IMR-90 (cell line): Measurements from ENCODE around the gene CLCA2. TPM values are rescaled to one million over a fixed set of nuclear protein-coding genes. Genes with fewer than 3 reads are reported as not detected.

Source experiments
- ATAC-seq: fragments of 200-7000 bp; cut with Tn5 transposase; 2 replicates; pipeline ENCODE4 v1.9.1; 2020; ENCODE audit warnings: low read depth, mild to moderate bottlenecking, moderate library complexity
- BruUV-seq: library from RNA; stranded (reverse); fragments of 400-500 nt; replicated peaks from 2 replicates; lab custom pipeline; 2021; lab: Mats Ljungman, UMichigan
- CTCF ChIA-PET: fragments of 300-600 bp; formaldehyde crosslinking; extraction: SDS; loops from one replicate; lab custom pipeline; 2021; ENCODE audit warnings: antibody characterized with exemption; lab: Yijun Ruan, JAX
- POLR2A ChIA-PET: fragments of 300-600 bp; sonication (Branson Sonifier 250); formaldehyde crosslinking; loops from one replicate; lab custom pipeline; 2022; ENCODE audit warnings: antibody characterized with exemption; ENCODE audit not compliant: unreplicated experiment; lab: Charles Lee
- DNase-seq: peaks from one replicate; pipeline ENCODE4 v3.0.0; 2013
- H2AFZ ChIP-seq: replicated peaks from 2 replicates; pipeline ENCODE3; 2013; ENCODE audit warnings: low read length, mild to moderate bottlenecking; ENCODE audit not compliant: poor library complexity
- H2AK5ac ChIP-seq: 2 replicates; pipeline ENCODE4 v1.6.1; 2013; ENCODE audit warnings: low read depth, low read length, inconsistent platforms
- H2AK9ac ChIP-seq: replicated peaks from 2 replicates; pipeline ENCODE3; 2013; ENCODE audit warnings: mild to moderate bottlenecking, low read depth, low read length, moderate library complexity; ENCODE audit not compliant: poor library complexity
- H2BK120ac ChIP-seq: 2 replicates; pipeline ENCODE4 v1.6.1; 2013; ENCODE audit warnings: low read depth, low read length, inconsistent platforms
- H2BK15ac ChIP-seq: 3 replicates; pipeline ENCODE4 v1.6.1; 2013; ENCODE audit warnings: low read depth, low read length, inconsistent platforms
- H2BK20ac ChIP-seq: 2 replicates; pipeline ENCODE4 v1.6.1; 2013; ENCODE audit warnings: low read depth, mild to moderate bottlenecking, inconsistent platforms, low read length, moderate library complexity
- H2BK5ac ChIP-seq: 2 replicates; pipeline ENCODE4 v1.6.1; 2013; ENCODE audit warnings: mild to moderate bottlenecking, low read depth, low read length, inconsistent platforms; ENCODE audit not compliant: poor library complexity, severe bottlenecking
- H3K14ac ChIP-seq: replicated peaks from 2 replicates; pipeline ENCODE4 v1.6.1; 2013; ENCODE audit warnings: low read depth, low read length, inconsistent platforms
- H3K18ac ChIP-seq: 2 replicates; pipeline ENCODE4 v1.6.1; 2013; ENCODE audit warnings: low read depth, low read length, control low read depth
- H3K23ac ChIP-seq: 2 replicates; pipeline ENCODE4 v1.6.1; 2013; ENCODE audit warnings: low read depth, low read length, inconsistent platforms
- H3K27ac ChIP-seq: 2 replicates; pipeline ENCODE4 v1.5.1; 2013; ENCODE audit warnings: mild to moderate bottlenecking, control low read depth, low read length; ENCODE audit not compliant: insufficient read depth
- H3K27me3 ChIP-seq: 2 replicates; pipeline ENCODE4 v1.6.1; 2013; ENCODE audit warnings: low read length; ENCODE audit not compliant: control insufficient read depth, insufficient read depth
- H3K36me3 ChIP-seq: 2 replicates; pipeline ENCODE4 v1.6.1; 2013; ENCODE audit warnings: low read length, mixed read lengths; ENCODE audit not compliant: control insufficient read depth, insufficient read depth
- H3K4ac ChIP-seq: 2 replicates; pipeline ENCODE4 v1.6.1; 2013; ENCODE audit warnings: low read depth, low read length, inconsistent platforms
- H3K4me1 ChIP-seq: 2 replicates; pipeline ENCODE4 v1.6.1; 2013; ENCODE audit warnings: low read length, mixed read lengths; ENCODE audit not compliant: control insufficient read depth, insufficient read depth
- H3K4me2 ChIP-seq: 2 replicates; pipeline ENCODE4 v1.6.1; 2013; ENCODE audit warnings: low read depth, mild to moderate bottlenecking, control low read depth, low read length, moderate library complexity
- H3K4me3 ChIP-seq: 2 replicates; pipeline ENCODE4 v1.5.1; 2013; ENCODE audit warnings: low read depth, mild to moderate bottlenecking, control low read depth, low read length, moderate library complexity; ENCODE audit not compliant: insufficient read depth
- H3K56ac ChIP-seq: 2 replicates; pipeline ENCODE4 v1.6.1; 2013; ENCODE audit warnings: low read length, inconsistent platforms; ENCODE audit not compliant: insufficient read depth; ENCODE audit errors: extremely low read depth
- H3K79me1 ChIP-seq, 2 experiments: 2 replicates each; pipeline ENCODE4 v1.6.1; 2013; ENCODE audit warnings: low read length in 2 of 2, inconsistent platforms in 1 of 2, low read depth in 1 of 2
- H3K9ac ChIP-seq: 2 replicates; pipeline ENCODE4 v1.6.1; 2013; ENCODE audit warnings: low read depth, low read length, control low read depth
- H3K9me1 ChIP-seq: 2 replicates; pipeline ENCODE4 v1.6.1; 2013; ENCODE audit warnings: low read length, inconsistent platforms; ENCODE audit not compliant: insufficient read depth
- H3K9me3 ChIP-seq: 2 replicates; pipeline ENCODE4 v1.6.1; 2013; ENCODE audit warnings: low read length; ENCODE audit not compliant: control insufficient read depth, insufficient read depth
- H4K20me1 ChIP-seq: 2 replicates; pipeline ENCODE4 v1.6.1; 2013; ENCODE audit warnings: low read length, inconsistent platforms; ENCODE audit not compliant: insufficient read depth
- H4K5ac ChIP-seq: 2 replicates; pipeline ENCODE4 v1.6.1; 2013; ENCODE audit warnings: mild to moderate bottlenecking, low read depth, low read length, control low read depth
- H4K8ac ChIP-seq, 2 experiments: 2 replicates each; pipeline ENCODE4 v1.6.1; 2013; ENCODE audit warnings: low read depth in 2 of 2, low read length in 2 of 2, control low read depth in 1 of 2, inconsistent platforms in 1 of 2
- H4K91ac ChIP-seq: 2 replicates; pipeline ENCODE4 v1.6.1; 2013; ENCODE audit warnings: low read depth, low read length, inconsistent platforms; ENCODE audit not compliant: insufficient read depth
- BHLHE40 ChIP-seq: fragments of 150-350 bp; IDR thresholded peaks from 2 replicates; pipeline ENCODE4 v1.6.1; 2016; ENCODE audit warnings: mild to moderate bottlenecking, low read depth, low read length
- CHD1 ChIP-seq: IDR thresholded peaks from 2 replicates; pipeline ENCODE4 v1.6.1; 2012; ENCODE audit warnings: low read depth, low read length, improper control_type of control experiment
- MXI1 ChIP-seq: IDR thresholded peaks from 2 replicates; pipeline ENCODE4 v1.6.1; 2012; ENCODE audit warnings: low read depth, mild to moderate bottlenecking, low read length, moderate library complexity, borderline replicate concordance
- POLR2A ChIP-seq: IDR thresholded peaks from 2 replicates; pipeline ENCODE4 v1.6.1; 2012; ENCODE audit warnings: mild to moderate bottlenecking, low read depth, low read length
- RFX5 ChIP-seq: IDR thresholded peaks from 2 replicates; pipeline ENCODE4 v1.8.0; 2012; ENCODE audit warnings: low read depth, mild to moderate bottlenecking, low read length, moderate library complexity
- USF2 ChIP-seq: fragments of 150-350 bp; IDR thresholded peaks from 2 replicates; pipeline ENCODE4 v1.6.1; 2017; ENCODE audit warnings: mild to moderate bottlenecking, antibody characterized with exemption, low read length, low read depth
- WGBS, 2 experiments: methylation state at CpG; one replicate each; pipeline versions ENCODE4 v1.1.5 to v1.1.7; 2013; ENCODE audit warnings: missing lambda C conversion rate in 2 of 2; ENCODE audit not compliant: insufficient read length in 1 of 2; ENCODE audit errors: extremely low coverage in 2 of 2; 5-methylcytosine and 5-hydroxymethylcytosine counted together
- dilution Hi-C: fragments of 300-500 bp; cut with HindIII; formaldehyde crosslinking; loops from one replicate; pipeline ENCODE4 v1.14.3; 2018; ENCODE audit warnings: low sequenced_read_pairs; ENCODE audit not compliant: unreplicated experiment
- in situ Hi-C: fragments of 300-500 bp; cut with MboI; formaldehyde crosslinking; loops from 3 replicates; pipeline ENCODE4 v1.14.3; 2019; ENCODE audit warnings: low sequenced_read_pairs, inconsistent platforms, mixed read lengths
- intact Hi-C: fragments of 100-400 bp; cut with micrococcal nuclease; formaldehyde crosslinking; loops from 2 replicates; pipeline ENCODE4 v1.10.0; 2022
- polyA plus RNA-seq, 3 experiments: library from polyadenylated mRNA; depleted of rRNA; stranded (reverse); fragments of >200 nt; gene quantifications; 2 replicates each; pipeline ENCODE4 v1.2.3, GENCODE V29; 2012; ENCODE audit warnings: low replicate concordance in 1 of 3
- total RNA-seq: library from RNA; depleted of rRNA; stranded (reverse); fragments of >200 nt; gene quantifications from 2 replicates; pipeline ENCODE4 v1.2.3, GENCODE V29; 2012

The CLCA2 gene
- total and polyA plus RNA-seq, 2 of the 4 experiments (the other 2 are of a cell fraction): 0.09 to 0.18 TPM

GRCh38 chr1:86453664-86454063, 29.7 kb downstream of the CLCA2 start:
- Histone ChIP-seq H3K36me3 (no peaks in the 10 kb centered on the region), H3K18ac (no peak overlapping the region), H3K27me3 (no peaks in the 10 kb centered on the region; the same call in 1 of the 2 replicates), H3K4ac (no peak overlapping the region), H2AK5ac (no peak overlapping the region), H4K8ac (no peak overlapping the region), H3K56ac (no peak overlapping the region), H3K4me2 (no peak overlapping the region), H3K79me1 (no peaks in the 10 kb centered on the region), H3K4me3 (no peak overlapping the region), H3K23ac (no peak overlapping the region), H2AK9ac (no peak overlapping the region), H2BK5ac (no peak overlapping the region), H2AFZ (no peak overlapping the region), H3K9me3 (no peaks in the 10 kb centered on the region), H4K91ac (no peak overlapping the region), H2BK15ac (no peak overlapping the region), H2BK20ac (no peak overlapping the region), H3K14ac (no peak overlapping the region), H2BK120ac (no peak overlapping the region), H3K27ac (no peak overlapping the region), H3K9ac (no peak overlapping the region), H4K5ac (no peak overlapping the region), H4K20me1 (no peaks in the 10 kb centered on the region), H3K4me1 (no peaks in the 10 kb centered on the region), H3K9me1 (no peaks in the 10 kb centered on the region)
- TF ChIP-seq MXI1 (no peak), CHD1 (no peak), BHLHE40 (no peak), USF2 (no peak), POLR2A (no peak), RFX5 (no peak)
- WGBS, 2 experiments: 83% methylated on average over 1 of the region's 3 CpGs; no CpG with 5 or more reads in 1 of the 2 experiments
- no TSS peak for BruUV-seq
- in situ Hi-C loops (no loop called here), intact Hi-C loops (no loop called here), dilution Hi-C loops (no loop called here)
- CTCF ChIA-PET: no interaction called here
- DNase-seq (no peak), ATAC-seq (no peak)
- POLR2A ChIA-PET: no interaction called here
